ENCODE measurements around the gene ATG13. TPM values are rescaled to one million over a fixed set of nuclear protein-coding genes. Genes with fewer than 3 reads are reported as not detected.

Gene ATG13
- polyA plus RNA-seq, 1 donor = 36.4 TPM

DNA sequence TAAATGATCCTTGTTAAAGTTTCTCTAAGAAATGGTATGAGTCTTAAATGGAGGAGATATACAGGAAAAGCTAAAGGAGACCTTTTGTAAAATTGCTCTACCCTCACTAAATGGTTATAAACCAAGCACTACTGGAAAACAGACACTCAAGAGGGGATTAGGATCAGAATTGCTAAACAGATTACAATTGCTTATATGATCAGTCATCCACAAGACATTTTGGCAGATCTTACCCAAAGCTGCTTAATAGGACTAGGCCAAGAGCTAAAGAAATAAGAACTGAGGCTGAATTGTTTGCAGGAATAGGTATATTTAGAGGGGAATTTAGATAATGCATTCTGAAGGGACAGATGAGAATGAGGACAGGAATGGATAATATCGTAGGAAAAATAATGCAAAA, 9.8 kb upstream of the ATG13 start:
- no peak for DNase-seq (ENCODE audit: low read depth)

DNA sequence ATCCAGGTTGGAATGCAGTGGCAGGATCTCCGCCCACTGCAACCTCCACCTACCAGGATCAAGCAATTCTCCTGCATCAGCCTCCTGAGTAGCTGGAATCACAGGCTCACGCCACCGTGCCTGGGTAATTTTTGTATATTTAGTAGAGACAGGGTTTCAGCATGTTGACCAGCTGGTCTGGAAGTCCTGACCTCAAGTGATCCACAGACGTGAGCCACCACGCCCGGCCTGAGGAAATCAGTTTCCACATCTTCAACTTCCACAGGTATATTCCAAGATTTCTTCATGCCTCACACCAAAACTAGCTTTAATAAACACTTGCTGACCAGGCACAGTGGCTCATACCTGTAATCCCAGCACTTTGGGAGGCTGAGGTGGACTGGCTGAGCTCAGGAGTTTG, 8.0 kb upstream of the ATG13 start:
- DNase-seq (ENCODE audit: low read depth) = no peak

DNA sequence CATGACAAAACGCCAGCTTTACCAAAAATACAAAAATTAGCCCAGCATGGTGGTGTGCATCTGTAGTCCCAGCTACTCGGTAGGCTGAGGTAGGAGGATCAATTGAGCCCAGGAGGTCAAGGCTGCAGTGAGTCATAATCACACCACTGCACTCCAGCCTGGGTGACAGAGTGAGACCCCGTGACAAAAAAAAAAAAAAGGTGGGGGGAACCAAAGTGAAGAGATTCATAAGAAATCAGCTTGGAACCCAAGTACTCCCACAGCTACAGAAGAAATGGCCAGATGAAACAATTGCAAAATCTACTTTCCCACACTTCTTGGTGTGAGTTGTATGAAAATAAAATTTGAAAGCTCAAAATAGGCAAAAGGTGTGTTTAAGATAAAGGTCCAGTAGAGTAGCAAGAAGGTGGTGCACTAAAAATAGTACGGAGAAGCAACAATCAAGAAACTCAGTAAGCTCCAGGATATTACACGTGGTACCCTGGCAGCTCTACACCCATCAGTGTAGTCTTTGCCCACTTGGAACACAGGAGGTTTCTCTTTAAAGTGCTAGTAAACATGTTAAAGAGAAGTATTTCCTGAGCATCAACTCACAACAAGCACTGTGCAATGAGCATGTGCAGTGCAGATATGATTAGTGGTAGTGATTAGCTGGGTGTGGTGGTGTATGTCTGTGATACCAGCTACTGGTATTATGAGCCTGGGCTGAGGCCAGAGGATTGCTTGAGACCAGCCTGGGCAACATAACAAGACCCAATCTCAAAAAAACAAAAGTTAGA, 5.6 kb upstream of the ATG13 start:
- no peak for DNase-seq (ENCODE audit: low read depth)

DNA sequence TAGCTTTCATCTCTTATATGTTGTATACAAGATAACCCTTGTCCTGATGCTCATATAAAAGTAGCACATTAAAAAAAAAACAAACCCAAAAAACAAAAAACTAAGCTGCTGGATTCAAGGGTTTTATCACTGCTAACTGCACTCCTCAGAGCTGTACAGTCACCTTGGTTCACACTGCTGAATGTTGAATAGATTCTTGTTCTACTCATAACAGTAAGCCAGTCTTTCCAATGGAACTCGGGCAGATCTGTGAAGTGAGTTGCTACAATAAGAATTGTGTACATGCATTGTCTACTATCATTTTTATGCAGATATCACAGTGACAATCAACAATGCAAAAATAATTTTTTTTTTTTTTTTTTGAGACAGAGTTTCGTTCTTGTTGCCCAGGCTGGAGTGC, 5.0 kb upstream of the ATG13 start:
- DNase-seq (ENCODE audit: low read depth) = no peak

DNA sequence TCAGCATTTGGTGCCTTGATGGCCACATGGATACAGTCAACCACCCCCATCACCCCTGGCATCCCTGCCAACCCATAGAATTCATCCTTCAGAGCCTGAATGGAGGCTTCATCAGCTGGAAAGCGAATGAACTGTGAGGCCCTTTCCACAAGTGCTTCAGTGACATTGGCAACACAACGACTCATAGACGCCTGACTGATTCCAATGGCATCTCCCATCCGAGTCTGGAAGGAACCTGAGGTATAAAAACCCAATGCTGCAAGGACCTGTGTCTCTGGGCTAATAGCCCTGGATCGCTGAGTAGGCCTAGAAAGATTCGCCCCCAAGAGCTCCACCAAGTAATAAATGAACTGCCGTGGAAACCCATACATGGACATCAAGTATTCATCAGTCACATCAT, 1.6 kb upstream of the ATG13 start:
- DNase-seq (ENCODE audit: low read depth) = no peak

DNA sequence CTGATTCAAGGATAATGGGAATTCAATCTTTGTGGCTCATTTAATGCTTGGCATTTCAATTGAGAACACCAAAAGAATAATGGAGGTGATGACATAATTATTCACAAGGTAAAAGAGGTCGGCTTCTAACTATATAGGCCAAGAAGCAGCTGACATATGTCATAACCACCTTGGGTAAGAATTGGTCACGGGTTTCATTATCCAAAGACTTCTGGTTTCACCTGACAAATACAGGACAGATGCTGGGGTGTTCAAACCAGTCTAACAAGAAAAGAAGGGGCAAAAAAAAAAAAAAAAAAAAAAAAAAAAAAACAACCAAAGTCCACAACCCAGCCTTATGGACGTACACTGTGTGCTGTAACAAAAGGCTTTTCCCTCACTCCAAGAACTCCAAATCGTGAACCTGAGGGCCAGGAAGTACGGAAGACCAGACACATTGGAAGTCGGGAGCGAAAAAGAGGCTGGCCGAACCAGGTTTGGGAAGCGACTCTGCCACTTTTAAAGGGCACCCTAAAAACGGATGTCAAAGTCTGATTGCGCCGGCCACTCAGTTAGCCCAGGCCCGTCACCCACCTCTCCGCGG, 711 bp upstream of the ATG13 start:
- DNase-seq (ENCODE audit: low read depth) = no peak

DNA sequence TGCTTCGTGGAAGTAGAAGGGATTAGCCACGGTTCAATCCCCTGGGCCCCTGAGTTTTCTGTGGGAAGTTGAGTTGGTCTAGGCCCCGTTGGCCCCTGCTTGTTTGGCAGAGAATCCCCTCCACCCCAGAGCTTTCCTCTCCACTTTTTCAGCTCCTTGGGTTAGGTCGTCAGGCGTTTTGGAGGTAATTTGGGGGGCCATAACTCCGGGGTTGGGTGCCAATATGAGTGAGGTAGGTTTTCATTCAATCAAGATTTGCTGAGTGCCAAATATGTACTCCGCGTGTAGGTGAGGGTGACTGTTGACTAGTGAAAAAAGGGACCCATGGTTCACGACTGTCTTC, 590 bp downstream of the ATG13 start:
- DNase-seq (ENCODE audit: low read depth) = no peak

DNA sequence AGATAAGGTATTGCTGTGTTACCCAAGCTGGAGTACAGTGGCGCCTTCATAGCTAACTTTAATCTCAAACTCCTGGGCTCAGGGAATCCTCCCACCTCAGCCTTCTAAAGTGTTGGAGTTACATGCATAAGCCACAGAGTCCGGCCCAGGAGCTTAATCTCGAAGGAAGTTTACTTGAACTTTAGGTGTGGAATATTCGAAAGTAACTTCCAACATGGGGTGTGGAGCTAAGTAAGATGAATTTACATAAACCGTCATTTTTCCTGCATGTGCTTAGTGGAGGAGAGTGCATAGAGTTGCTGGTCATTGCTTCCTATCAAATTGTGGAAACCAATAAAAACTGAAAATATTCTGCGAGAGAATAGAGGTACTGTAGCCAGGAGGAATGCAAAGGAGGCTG, 1.5 kb downstream of the ATG13 start:
- DNase-seq (ENCODE audit: low read depth) = no peak

DNA sequence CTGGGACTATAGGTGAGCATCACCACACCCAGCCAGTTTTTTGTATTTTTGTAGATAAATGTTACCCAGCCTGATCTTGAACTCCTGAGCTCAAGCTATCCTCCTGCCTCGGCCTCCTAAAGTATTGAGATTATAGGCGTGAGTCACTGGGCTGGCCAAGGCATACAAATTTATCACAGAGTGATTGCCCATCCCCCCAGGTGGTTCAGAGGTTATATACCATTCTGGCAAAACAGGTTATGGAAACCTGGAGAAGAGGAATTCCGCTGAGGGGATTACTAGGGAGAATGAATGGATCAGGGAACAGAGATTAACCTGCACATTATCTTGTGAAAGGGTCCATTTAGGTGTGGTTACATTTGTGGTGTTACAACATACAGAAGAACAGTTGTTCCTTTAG, 8.1 kb downstream of the ATG13 start:
- no peak for DNase-seq (ENCODE audit: low read depth)

DNA sequence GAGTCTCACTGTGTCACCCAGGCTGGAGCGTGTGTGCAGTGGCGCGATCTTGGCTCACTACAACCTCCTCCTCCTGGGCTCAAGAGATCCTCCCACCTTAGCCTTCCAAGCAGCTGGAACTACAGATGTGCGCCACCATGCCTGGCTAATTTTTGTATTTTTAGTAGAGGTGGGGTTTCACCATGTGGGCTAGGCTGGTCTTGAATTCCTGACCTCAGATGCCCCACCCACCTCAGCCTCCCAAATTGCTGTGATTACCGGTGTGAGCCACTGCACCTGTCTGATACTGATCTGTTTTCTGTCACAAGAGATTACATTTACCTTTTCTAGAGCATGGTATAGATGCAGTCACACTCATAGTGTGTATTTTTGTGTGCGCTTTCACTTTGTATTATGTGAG, 11.6 kb downstream of the ATG13 start:
- no peak for DNase-seq (ENCODE audit: low read depth)

DNA sequence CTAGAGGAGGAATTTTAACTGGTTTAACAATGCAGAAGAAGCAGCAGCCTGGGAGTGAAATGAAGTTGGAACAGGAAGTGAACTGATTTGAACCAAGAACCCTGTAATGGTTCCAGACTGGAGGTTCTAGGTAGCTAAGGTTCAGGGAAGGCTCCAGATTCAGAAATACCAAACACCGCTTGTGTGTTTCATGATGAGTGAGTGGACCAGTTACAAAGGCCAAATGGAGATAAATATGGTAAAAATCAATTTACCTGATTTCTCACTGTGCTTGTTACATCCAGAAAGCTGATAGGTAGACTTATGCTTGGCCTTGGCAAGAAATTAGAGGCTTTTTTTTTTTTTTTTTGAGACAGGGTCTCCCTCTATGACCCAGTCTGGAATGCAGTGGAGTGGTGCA, 12.9 kb downstream of the ATG13 start:
- DNase-seq (ENCODE audit: low read depth) = no peak

DNA sequence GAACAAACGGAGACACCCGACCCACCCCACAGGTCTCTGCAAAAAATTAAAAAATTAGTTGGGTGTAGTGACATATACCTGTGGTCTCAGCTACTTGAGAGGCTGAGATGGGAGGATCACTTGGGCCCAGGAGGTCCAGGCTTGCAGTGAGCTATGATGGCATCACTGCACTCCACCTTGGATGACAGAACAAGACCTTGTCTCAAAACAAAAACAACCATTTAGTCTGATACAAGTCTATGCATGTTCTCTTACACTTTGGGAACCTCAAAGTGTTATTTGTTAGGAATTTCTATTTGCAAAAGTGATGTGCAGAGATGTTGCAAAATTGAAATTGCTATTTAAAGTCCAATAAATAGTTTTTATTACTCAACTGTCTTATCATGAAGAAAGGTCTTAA, 14.3 kb downstream of the ATG13 start:
- no peak for DNase-seq (ENCODE audit: low read depth)

DNA sequence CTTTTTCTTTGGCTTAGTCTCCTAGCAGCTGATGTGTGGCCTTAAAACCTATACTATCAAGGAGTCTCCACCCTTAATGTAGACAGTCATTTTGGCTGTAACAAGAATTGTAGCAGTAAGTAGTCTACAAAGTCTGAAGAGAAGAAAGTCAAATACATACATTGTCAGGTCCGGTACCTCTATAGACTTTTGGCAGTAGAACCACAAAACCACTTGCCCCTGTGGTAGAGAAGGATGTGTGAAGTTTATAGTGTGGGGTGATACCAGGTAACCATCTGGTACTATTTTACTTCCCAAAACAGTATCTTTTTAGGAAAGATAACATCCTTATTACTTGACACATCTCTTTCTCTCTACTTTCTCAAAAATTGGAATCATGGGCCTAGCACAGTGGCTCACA, 15.1 kb downstream of the ATG13 start:
- no peak for DNase-seq (ENCODE audit: low read depth)

DNA sequence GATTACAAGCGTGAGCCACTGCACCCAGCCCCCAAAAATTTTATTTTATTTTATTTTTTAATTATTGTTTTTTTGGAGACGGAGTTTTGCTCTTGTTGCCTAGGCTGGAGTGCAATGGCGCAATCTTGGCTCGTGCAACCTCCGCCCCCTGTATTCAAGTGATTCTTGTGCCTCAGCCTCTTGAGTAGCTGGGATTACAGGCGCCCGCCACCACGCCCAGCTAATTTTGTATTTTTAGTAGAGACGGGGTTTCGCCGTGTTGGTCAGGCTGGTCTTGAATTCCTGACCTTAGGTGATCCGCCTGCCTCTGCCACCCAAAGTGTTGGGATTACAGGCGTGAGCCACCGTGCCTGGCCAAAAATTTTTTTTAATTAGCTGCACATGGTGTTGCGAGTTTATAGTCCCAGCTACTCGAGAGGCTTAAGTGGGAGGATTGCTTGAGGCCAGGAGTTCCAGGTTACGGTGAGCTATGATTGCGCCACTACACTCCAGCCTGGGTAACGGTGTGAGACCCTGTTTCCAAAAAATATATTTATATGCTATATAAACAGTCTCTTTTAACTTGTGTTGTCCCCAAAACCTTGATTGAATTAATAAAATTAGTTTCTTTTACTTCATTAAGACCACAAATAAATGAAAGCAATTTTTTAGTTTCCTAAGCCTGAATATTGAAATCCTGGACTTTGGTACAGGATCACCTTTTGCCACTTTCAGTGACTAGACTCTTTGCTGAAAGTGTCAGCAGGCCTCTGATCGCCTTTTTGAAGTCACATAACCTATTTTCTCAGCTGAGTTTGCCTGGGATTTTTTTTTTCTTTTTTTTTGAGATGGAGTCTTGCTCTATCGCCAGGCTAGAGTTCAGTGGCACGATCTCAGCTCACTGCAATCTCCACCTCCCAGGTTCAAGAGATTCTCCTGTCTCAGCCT, 16.2 kb downstream of the ATG13 start:
- no peak for DNase-seq (ENCODE audit: low read depth)

DNA sequence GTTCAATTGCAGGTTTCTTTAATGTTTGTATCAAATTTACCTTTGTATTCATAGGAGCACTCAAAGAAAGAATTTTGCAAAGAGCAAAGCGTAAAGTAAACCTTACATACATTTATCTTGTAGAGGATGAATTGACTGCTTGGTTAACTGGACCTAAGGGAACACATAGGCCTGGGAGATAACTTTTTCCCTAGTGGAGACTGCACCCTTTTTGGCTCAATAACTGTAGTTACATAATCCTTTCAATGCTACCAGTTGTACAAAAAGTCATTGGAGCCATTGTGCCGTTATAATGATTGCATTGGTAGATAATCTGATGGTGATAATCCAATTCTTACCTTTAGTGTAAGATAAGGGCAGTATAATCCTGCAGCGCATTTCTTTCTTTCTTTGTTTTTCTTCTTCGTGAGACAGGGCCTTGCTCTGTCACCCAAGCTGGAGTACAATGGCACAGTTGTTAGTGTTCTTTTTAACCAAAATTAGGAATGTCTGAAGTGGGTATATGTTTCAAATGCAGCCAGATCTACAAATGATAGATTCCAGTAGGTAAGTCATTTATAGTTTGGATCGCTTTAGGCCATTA, 18.3 kb downstream of the ATG13 start:
- no peak for DNase-seq (ENCODE audit: low read depth)

DNA sequence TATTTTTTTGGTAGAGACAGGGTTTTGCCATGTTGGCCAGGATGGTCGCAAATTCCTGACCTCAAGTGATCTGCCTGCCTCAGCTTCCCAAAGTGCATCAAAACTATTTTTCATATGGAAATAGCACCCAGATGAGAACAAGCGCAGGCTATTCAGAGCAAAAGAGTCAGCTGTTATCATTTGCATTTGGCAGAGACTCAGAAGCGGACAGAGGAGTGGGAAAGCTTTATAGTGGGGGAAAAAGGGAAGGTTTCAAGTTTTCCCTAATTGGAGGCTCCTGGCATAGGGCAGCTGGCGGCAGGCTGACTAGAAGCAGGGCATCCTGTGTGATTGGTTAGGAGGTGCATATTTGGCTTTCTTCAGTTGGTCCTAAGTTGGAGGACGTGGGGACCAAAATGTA, 20.2 kb downstream of the ATG13 start:
- DNase-seq (ENCODE audit: low read depth) = no peak

DNA sequence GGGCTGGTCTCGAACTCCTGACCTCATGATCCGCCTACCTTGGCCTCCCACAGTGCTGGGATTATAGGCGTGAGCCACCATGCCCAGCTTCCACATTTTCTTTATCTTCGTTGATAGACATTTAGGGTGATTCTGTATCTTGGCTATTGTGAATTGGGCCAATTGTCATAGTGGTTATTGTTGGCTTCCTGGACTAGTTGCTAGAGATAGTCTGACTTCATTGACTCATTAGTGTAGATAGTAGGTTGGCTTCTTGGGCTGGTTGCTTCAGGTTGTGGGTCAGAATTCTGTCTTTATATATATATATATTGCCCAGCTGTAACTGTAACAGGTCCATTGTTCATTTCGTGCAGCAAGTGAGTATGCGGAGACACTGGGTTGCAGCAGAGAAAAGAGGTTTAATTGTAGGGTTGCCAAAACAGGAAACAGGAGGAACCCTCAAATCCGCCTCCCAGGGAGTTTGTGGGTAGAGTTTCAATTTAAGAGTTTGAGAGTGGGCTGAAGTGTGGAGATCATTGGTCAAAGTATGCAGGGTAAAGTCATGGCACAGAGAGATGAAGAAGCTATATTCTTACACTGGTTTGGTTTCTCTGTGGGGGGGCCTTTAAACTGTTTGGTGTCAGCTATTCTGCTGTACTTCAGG, 22.0 kb downstream of the ATG13 start:
- DNase-seq (ENCODE audit: low read depth) = no peak

DNA sequence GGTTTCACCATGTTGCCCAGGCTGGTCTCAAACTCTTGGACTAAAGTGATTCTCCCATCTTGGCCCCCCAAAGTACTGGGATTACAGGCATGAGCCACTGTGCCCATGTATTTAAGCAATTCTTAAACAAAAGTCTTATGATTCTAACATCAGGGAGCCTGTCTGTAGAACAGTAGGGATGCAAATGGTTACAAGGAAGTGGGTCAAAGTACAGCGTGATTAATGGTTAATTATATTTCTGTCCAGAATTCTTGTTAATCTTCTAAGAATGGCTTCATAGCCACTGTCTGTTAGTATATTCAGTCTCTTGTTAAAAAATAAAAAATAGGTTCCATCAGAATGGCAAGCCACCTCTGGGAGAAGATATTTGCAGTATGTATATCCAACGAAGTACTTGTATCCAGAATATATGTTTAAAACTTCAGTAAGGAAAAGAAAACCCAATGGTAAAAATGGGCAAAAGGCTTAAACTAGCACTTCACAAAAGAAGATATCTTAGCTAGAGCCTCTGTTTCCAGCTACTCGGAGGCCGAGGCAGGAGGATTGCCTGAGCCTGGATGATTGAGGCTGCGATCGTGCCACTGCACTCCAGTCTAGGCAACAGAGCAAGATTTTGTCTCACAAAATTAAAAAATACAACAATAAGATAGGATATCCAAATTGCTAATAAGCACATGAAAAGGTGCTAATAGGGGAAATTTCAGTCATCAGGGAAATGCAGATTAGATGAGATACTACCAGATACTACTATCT, 22.9 kb downstream of the ATG13 start:
- no peak for DNase-seq (ENCODE audit: low read depth)

DNA sequence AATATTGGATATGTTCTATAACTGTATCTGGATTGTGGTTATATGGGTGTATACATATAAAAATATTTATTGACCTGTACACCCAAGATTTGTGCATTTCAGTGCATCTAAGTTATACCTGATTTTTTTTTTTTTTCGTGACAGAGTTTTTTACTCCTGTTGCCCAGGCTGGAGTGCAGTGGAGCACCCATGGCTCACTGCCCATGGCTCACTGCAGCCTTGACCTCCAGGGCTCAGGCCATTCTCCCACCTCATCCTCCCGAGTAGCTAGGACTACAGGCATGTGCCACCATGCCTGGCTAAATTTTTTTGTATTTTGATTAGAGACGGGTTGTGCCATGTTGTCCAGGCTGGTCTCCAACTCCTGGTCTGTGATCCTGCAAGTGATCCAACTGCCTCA, 24.3 kb downstream of the ATG13 start:
- no peak for DNase-seq (ENCODE audit: low read depth)

DNA sequence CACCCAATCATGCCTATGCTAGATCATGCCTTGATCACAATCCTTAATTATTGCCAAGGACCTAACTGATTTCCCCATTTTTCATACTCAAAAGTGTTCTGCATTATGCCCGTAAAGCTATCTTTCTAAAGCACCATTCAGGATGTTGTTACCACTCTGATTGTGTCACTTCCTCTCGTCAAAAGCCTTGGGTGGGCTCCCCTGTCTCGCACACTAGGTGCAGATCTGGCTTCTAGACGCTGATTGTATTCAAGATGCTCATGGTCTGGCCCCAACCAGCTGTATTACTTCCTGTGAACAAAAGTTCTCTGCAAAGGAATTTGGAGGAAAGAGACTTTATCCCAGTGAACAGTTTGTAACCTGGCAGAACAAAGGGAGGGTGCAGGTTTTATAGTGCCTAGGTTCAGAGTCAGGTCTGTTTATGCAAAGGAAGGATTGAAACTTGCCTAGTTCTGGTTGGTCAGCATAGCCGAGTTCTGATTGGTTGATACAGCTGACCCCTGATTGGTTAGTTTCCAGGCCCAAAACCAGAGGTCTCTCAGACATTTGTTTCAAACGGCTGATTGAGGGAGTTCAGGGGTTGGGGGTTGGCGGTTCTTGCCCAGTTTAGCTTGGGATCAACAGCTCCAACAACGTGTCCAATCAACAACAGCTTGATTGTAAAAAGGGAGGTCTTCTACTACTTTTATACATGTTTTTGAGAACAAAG, 25.4 kb downstream of the ATG13 start:
- no peak for DNase-seq (ENCODE audit: low read depth)

DNA sequence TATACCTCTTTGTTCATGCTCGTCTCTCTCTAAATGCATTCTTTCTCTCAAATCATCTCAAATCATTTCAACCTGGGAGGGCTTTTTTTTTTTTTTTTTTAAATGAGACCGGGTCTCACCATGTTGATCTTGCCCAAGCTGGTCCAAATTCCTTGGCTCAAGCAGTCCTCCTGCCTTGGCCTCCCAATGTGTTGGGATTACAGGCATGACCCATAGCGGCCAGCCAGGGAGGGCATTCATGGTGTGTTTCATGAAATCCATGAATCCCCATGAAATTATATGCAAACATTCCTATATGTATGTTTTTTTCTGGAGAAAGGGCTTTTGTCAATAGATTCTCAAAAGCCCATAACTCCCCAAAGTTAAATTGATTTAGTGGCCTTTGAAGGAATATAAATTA, 26.2 kb downstream of the ATG13 start:
- no peak for DNase-seq (ENCODE audit: low read depth)

Data from forelimb muscle (tissue), 1 donor.